ENCODE results near the gene PPY. TPM values are rescaled to one million over a fixed set of nuclear protein-coding genes. Genes with fewer than 3 reads are reported as not detected.

Gene PPY
- total RNA-seq, 1 experiment from 2014 or later = not detected

GRCh38 chr17:43891851-43892646 lies 50.2 kb downstream of the PPY start:
- H3K27me3 ChIP-seq (ENCODE audit: low read length) = no peaks in the 10 kb centered on the region
- no peak for DNase-seq
- H3K9ac ChIP-seq (ENCODE audit: low read length) = no peak overlapping the region
- no peaks in the 10 kb centered on the region for H3K79me2 ChIP-seq (ENCODE audit: low read length)
- no peak overlapping the region for H2AFZ ChIP-seq (ENCODE audit: low read length)
- H3K4me3 ChIP-seq (ENCODE audit: low read length) = no peak overlapping the region
- no peaks in the 10 kb centered on the region for H3K9me2 ChIP-seq (replicated peaks; ENCODE audit: insufficient read depth, low read length)
- no peaks in the 10 kb centered on the region for H4K20me1 ChIP-seq (ENCODE audit: insufficient read depth, low read depth, low read length)
- H3K4me2 ChIP-seq (ENCODE audit: low read depth, low read length, poor library complexity, severe bottlenecking) = no peak overlapping the region
- no peak overlapping the region for H3K27ac ChIP-seq (ENCODE audit: low read length)
- no peaks in the 10 kb centered on the region for H3K9me3 ChIP-seq (ENCODE audit: low read length)
- no peaks in the 10 kb centered on the region for H3K36me3 ChIP-seq (ENCODE audit: insufficient read depth, low read length)
- no peaks in the 10 kb centered on the region for H3K4me1 ChIP-seq (ENCODE audit: low read length)

Other genes starting within 250 kb of the PPY start
- not detected in 2 replicates for gene SOST, start 183.7 kb downstream of the PPY start, total RNA-seq (2014; rRNA removed; shearing (Covaris generic); ENCODE audit: low replicate concordance)
- gene DUSP3, start 163.5 kb downstream of the PPY start, total RNA-seq (2014; rRNA removed; shearing (Covaris generic); ENCODE audit: low replicate concordance) = 7.9 and 9.5 TPM in 2 replicates
- gene CFAP97D1, start 162.0 kb downstream of the PPY start, total RNA-seq (2014; rRNA removed; shearing (Covaris generic); ENCODE audit: low replicate concordance) = 1.1 TPM in 1 of 2 replicates, not detected in the other
- gene MPP3, start 109.3 kb downstream of the PPY start, total RNA-seq (2014; rRNA removed; shearing (Covaris generic); ENCODE audit: low replicate concordance) = not detected in 2 replicates
- not detected in 2 replicates for gene CD300LG, start 95.3 kb downstream of the PPY start, total RNA-seq (2014; rRNA removed; shearing (Covaris generic); ENCODE audit: low replicate concordance)
- not detected in 2 replicates for gene MPP2, start 34.9 kb downstream of the PPY start, total RNA-seq (2014; rRNA removed; shearing (Covaris generic); ENCODE audit: low replicate concordance)
- gene PYY, start 11.5 kb upstream of the PPY start, total RNA-seq (2014; rRNA removed; shearing (Covaris generic); ENCODE audit: low replicate concordance) = 0.51 TPM in 1 of 2 replicates, not detected in the other
- 2.4 and 4.3 TPM in 2 replicates for gene NAGS, start 62.1 kb upstream of the PPY start, total RNA-seq (2014; rRNA removed; shearing (Covaris generic); ENCODE audit: low replicate concordance)
- gene TMEM101, start 72.5 kb upstream of the PPY start, total RNA-seq (2014; rRNA removed; shearing (Covaris generic); ENCODE audit: low replicate concordance) = 26.6 and 42.4 TPM in 2 replicates
- 43.9 and 73.1 TPM in 2 replicates for gene LSM12, start 124.2 kb upstream of the PPY start, total RNA-seq (2014; rRNA removed; shearing (Covaris generic); ENCODE audit: low replicate concordance)
- 43.6 and 59.6 TPM in 2 replicates for gene G6PC3, start 128.3 kb upstream of the PPY start, total RNA-seq (2014; rRNA removed; shearing (Covaris generic); ENCODE audit: low replicate concordance)
- gene HDAC5, start 181.2 kb upstream of the PPY start, total RNA-seq (2014; rRNA removed; shearing (Covaris generic); ENCODE audit: low replicate concordance) = 24.4 and 44.2 TPM in 2 replicates
- 3.7 and 4.6 TPM in 2 replicates for gene HROB, start 199.5 kb upstream of the PPY start, total RNA-seq (2014; rRNA removed; shearing (Covaris generic); ENCODE audit: low replicate concordance)
- not detected in 2 replicates for gene ASB16, start 228.2 kb upstream of the PPY start, total RNA-seq (2014; rRNA removed; shearing (Covaris generic); ENCODE audit: low replicate concordance)
- 29.3 and 36.5 TPM in 2 replicates for gene TMUB2, start 244.5 kb upstream of the PPY start, total RNA-seq (2014; rRNA removed; shearing (Covaris generic); ENCODE audit: low replicate concordance)

All from Karpas-422 (cell line).